ENCODE results near the gene PHPT1. TPM values are rescaled to one million over a fixed set of nuclear protein-coding genes. Genes with fewer than 3 reads are reported as not detected.

The PHPT1 gene
- total and polyA plus RNA-seq, 2 of the 13 experiments (the other 11 are each of a cell fraction or from before 2014, with no cell fraction given) = 189 to 192 TPM

- TF ChIP-seq ZNF724P (CRISPR knock-in tag; IDR thresholded peaks at IDR 0.05; ENCODE audit: borderline replicate concordance) = no peak
- TF ChIP-seq RORA (CRISPR knock-in tag; IDR thresholded peaks at IDR 0.05) = no peak
- TF ChIP-seq RXRA (CRISPR knock-in tag; IDR thresholded peaks at IDR 0.05) = no peak
- 0 out of 2 replicates have a peak, but pooled peaks have one; percentile 29 for TF ChIP-seq SALL2 (CRISPR knock-in tag; IDR thresholded peaks at IDR 0.05)
- no peak for TF ChIP-seq ZBTB14 (CRISPR knock-in tag; IDR thresholded peaks at IDR 0.05)
- TF ChIP-seq ZNF678 (CRISPR knock-in tag; IDR thresholded peaks at IDR 0.05) = no peak
- no peak for TF ChIP-seq KDM5A (IDR thresholded peaks at IDR 0.05; ENCODE audit: borderline replicate concordance, low read length)
- TF ChIP-seq PRDM15 (CRISPR knock-in tag; IDR thresholded peaks at IDR 0.05) = no peak
- no peak for TF ChIP-seq HMGA1 (CRISPR knock-in tag; conservative IDR thresholded peaks at IDR 0.05)
- no peak for TF ChIP-seq NCOR1 (IDR thresholded peaks at IDR 0.05; ENCODE audit: borderline replicate concordance, low read length)
- no peak for TF ChIP-seq GATAD1 (CRISPR knock-in tag; IDR thresholded peaks at IDR 0.05)
- no peak for TF ChIP-seq ZNF644 (CRISPR knock-in tag; IDR thresholded peaks at IDR 0.05; ENCODE audit: low read depth)
- no peak for TF ChIP-seq FIP1L1 (IDR thresholded peaks at IDR 0.05; ENCODE audit: borderline replicate concordance, insufficient read depth, low read depth, low read length)
- TF ChIP-seq SNAI1 (CRISPR knock-in tag; IDR thresholded peaks at IDR 0.05; ENCODE audit: borderline replicate concordance) = no peak
- no peak; the same call in 1 of the 2 replicates for TF ChIP-seq ZNF564 (CRISPR knock-in tag; IDR thresholded peaks at IDR 0.05)
- no peak for TF ChIP-seq KAT2B (IDR thresholded peaks at IDR 0.05; ENCODE audit: borderline replicate concordance, low read depth, low read length)
- TF ChIP-seq MATR3 (CRISPR knock-in tag; IDR thresholded peaks at IDR 0.05) = no peak
- no peak for TF ChIP-seq ZKSCAN5 (CRISPR knock-in tag; IDR thresholded peaks at IDR 0.05)
- TF ChIP-seq ZNF20 (CRISPR knock-in tag; IDR thresholded peaks at IDR 0.05) = no peak
- no peak for TF ChIP-seq ZNF18 (CRISPR knock-in tag; IDR thresholded peaks at IDR 0.05; ENCODE audit: insufficient replicate concordance)
- 0 out of 2 replicates have a peak, but pooled peaks have one; percentile 20 for TF ChIP-seq NFATC3 (CRISPR knock-in tag; IDR thresholded peaks at IDR 0.05)
- no peak for TF ChIP-seq ZNF382 (CRISPR knock-in tag; IDR thresholded peaks at IDR 0.05; ENCODE audit: borderline replicate concordance)
- TF ChIP-seq KLF12 (CRISPR knock-in tag; IDR thresholded peaks at IDR 0.05; ENCODE audit: borderline replicate concordance) = 0 out of 2 replicates have a peak, but pooled peaks have one; percentile 34
Observed at GRCh38 chr9:136840877-136841645, 8.1 kb upstream of the PHPT1 start (continued).

Data from HepG2 (cell line).